Measurements from ENCODE around the gene FAM184A.

GRCh38 chr6:119102901-119103300 lies 24.4 kb upstream of the FAM184A start:
- TF ChIP-seq CTCF (IDR thresholded peaks at IDR 0.05) (no peak), POLR2AphosphoS5 (IDR thresholded peaks at IDR 0.05) (no peak), POLR2A (IDR thresholded peaks at IDR 0.05) (no peak), EP300 (IDR thresholded peaks at IDR 0.05; ENCODE audit: low read depth) (no peak)
